ENCODE measurements around the gene PTOV1. TPM values are rescaled to one million over a fixed set of nuclear protein-coding genes. Genes with fewer than 3 reads are reported as not detected.

PTOV1 gene
- total and polyA plus RNA-seq, 3 donors from 2014 or later = 235 to 260 (median 257) TPM

DNA sequence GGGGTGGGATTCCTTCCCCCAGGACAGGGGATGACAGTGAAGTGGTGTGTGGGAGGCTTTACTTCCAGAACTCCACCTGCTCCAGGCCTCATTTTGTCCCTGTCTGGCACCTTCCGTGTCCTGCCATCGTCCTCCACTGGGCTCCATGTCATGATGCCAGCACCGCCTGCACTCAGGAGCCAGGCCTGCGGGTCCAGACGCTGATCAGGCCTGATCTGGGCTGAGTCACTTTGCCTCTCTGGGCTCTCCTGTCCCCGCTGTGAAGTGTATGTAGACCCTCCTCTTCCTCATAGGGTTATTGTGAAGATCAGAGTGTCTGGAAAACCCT lies 47.5 kb upstream of the PTOV1 start:
- intact Hi-C loops (cut with DNase I; ENCODE audit: low total_unique reads) = no loop called here
- WGBS, 2 donors = 77 to 86% methylated on average over 6 of the region's 6 CpGs
- Histone ChIP-seq H3K27ac (no peak overlapping the region), H3K27me3 (no peaks in the 10 kb centered on the region), H3K36me3 (ENCODE audit: low read depth, missing control alignments) (no peaks in the 10 kb centered on the region), H3K4me3 (no peak overlapping the region), H3K9me3 (no peaks in the 10 kb centered on the region), H3K4me1 (peaks cover 24% of the 10 kb centered on the region)
- no peak for DNase-seq
- TF ChIP-seq POLR2A (IDR thresholded peaks at IDR 0.05) = no peak
- TF ChIP-seq, protein P1, sequence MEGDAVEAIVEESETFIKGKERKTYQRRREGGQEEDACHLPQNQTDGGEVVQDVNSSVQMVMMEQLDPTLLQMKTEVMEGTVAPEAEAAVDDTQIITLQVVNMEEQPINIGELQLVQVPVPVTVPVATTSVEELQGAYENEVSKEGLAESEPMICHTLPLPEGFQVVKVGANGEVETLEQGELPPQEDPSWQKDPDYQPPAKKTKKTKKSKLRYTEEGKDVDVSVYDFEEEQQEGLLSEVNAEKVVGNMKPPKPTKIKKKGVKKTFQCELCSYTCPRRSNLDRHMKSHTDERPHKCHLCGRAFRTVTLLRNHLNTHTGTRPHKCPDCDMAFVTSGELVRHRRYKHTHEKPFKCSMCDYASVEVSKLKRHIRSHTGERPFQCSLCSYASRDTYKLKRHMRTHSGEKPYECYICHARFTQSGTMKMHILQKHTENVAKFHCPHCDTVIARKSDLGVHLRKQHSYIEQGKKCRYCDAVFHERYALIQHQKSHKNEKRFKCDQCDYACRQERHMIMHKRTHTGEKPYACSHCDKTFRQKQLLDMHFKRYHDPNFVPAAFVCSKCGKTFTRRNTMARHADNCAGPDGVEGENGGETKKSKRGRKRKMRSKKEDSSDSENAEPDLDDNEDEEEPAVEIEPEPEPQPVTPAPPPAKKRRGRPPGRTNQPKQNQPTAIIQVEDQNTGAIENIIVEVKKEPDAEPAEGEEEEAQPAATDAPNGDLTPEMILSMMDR (IDR thresholded peaks at IDR 0.05) = no peak

DNA sequence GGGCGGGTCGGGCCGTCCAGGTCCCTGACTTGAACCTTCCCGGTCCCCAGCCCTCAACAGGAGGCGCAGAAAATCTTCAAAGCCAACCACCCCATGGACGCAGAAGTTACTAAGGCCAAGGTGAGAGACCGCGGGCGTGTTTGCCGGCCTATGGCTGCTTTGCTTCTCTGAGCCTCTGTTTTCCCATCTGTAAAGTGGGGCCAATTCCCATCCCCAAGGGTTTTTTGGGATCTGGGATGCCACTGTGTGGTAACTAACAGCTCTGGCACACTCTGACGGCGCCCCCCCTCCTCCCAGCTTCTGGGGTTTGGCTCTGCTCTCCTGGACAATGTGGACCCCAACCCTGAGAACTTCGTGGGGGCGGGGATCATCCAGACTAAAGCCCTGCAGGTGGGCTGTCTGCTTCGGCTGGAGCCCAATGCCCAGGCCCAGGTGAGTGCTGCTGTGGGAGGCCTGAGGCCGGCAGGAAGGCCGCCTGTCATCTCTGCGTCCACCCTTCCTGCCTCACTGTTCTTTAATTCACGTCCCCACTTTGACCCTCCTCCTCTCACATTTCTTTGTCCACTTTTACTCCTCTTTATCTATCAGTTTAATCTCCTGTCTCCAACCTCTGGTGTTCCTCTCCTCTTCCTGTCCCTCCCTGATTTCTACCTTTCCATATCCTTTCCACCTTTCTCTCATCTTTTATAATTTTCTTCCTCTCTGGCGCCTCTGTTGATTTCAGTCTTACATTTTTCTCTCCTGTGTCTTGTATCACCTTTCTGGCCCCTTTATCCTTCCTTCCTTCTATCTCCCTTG lies 44.9 kb upstream of the PTOV1 start:
- TF ChIP-seq POLR2A (IDR thresholded peaks at IDR 0.05) = no peak
- TF ChIP-seq, protein P1 (IDR thresholded peaks at IDR 0.05) = no peak
- Histone ChIP-seq H3K27ac (no peak overlapping the region), H3K27me3 (no peaks in the 10 kb centered on the region), H3K36me3 (ENCODE audit: low read depth, missing control alignments) (no peaks in the 10 kb centered on the region), H3K4me3 (peak overlapping the region in 1 of 2 donors; percentile 21), H3K9me3 (no peaks in the 10 kb centered on the region), H3K4me1 (peaks cover 34% of the 10 kb centered on the region)
- 69 to 82% methylated on average over 13 to 20 of the region's 20 CpGs for WGBS, 2 donors
- intact Hi-C loops (cut with DNase I; ENCODE audit: low total_unique reads) = no loop called here
- DNase-seq = no peak

DNA sequence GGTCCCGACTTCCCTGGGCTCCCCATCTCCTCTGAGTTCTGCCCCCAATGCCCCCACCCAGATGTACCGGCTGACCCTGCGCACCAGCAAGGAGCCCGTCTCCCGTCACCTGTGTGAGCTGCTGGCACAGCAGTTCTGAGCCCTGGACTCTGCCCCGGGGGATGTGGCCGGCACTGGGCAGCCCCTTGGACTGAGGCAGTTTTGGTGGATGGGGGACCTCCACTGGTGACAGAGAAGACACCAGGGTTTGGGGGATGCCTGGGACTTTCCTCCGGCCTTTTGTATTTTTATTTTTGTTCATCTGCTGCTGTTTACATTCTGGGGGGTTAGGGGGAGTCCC lies 44.4 kb upstream of the PTOV1 start:
- WGBS, 2 donors = 83 to 94% methylated on average over 6 to 8 of the region's 8 CpGs
- H3K36me3 ChIP-seq (ENCODE audit: low read depth, missing control alignments) = no peaks in the 10 kb centered on the region
- TF ChIP-seq, protein P1 (IDR thresholded peaks at IDR 0.05) = no peak
- no peak for TF ChIP-seq POLR2A (IDR thresholded peaks at IDR 0.05)
- no peak overlapping the region for H3K27ac ChIP-seq
- peaks cover 31% of the 10 kb centered on the region for H3K4me1 ChIP-seq
- intact Hi-C loops (cut with DNase I; ENCODE audit: low total_unique reads) = no loop called here
- no peaks in the 10 kb centered on the region for H3K27me3 ChIP-seq
- no peak for DNase-seq
- no peaks in the 10 kb centered on the region for H3K9me3 ChIP-seq
- no peak overlapping the region for H3K4me3 ChIP-seq

DNA sequence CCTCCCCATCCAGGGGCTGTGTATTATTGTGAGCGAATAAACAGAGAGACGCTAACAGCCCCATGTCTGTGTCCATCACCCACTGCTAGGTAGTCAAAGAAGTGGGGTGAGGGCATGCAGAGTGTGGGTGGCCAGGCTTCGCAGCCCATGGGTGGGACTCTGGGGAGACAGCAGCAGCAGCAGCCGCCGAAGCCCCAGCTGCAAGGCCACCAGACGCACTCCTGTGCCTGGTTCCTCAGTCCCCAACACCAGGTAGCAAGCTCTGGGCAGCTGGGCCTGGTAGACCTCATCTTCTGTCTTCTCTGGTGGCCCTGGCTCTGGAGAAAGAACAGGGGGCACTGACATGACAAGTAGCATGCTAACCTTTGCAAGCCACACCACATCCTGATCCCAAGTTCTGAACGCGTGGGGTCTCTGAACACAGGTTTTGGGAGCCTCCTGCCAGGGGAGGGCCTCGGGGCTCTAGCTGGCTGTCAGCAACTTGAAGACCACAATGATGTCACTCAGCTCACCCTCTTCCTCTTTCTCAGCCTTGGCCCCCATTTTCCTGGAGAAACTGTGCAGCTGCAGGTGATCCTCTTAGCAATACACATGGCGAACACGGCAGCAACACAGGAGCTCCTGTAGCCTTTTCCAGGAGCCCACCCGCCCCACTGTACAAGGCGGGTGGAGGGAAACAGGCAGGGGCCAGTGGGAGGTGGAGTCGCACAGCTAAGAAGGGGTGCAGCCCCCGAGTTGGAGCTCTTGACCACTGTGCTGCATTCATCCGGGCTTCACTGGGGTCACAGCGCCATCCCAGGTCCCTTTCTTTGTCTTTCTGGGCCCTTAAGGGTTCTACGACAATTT lies 43.7 kb upstream of the PTOV1 start:
- H3K4me1 ChIP-seq = peaks cover 26% of the 10 kb centered on the region
- no peak overlapping the region for H3K4me3 ChIP-seq
- peak overlapping the region in 1 of 2 donors; percentile 71 for H3K27ac ChIP-seq
- WGBS, 2 donors = 71 to 79% methylated on average over 16 to 18 of the region's 18 CpGs
- H3K27me3 ChIP-seq = no peaks in the 10 kb centered on the region
- no peak for DNase-seq
- no peaks in the 10 kb centered on the region for H3K9me3 ChIP-seq
- intact Hi-C loops (cut with DNase I; ENCODE audit: low total_unique reads) = no loop called here
- no peaks in the 10 kb centered on the region for H3K36me3 ChIP-seq (ENCODE audit: low read depth, missing control alignments)
- no peak for TF ChIP-seq POLR2A (IDR thresholded peaks at IDR 0.05)
- TF ChIP-seq, protein P1 (IDR thresholded peaks at IDR 0.05) = no peak

All from testis (tissue), 3 donors.